ES-I3 (cell line): ENCODE data around the gene SLC25A23.
"Not testable (repeated sequence)": the region's sequence is repeated elsewhere in the genome, so short reads cannot be mapped to it uniquely, and the experiment has no call there.

Experiments used
- H3K36me3 ChIP-seq: 2 replicates; pipeline ENCODE4 v1.6.1; 2013; ENCODE audit warnings: mild to moderate bottlenecking, low read length, control low read depth, moderate library complexity; ENCODE audit not compliant: insufficient read depth
- H3K4me1 ChIP-seq: 2 replicates; pipeline ENCODE4 v1.6.1; 2013; ENCODE audit warnings: mild to moderate bottlenecking, control low read depth, low read length; ENCODE audit not compliant: insufficient read depth
- H3K9ac ChIP-seq: 2 replicates; pipeline ENCODE4 v1.6.1; 2013; ENCODE audit warnings: low read depth, mild to moderate bottlenecking, low read length, moderate library complexity
- H3K9me3 ChIP-seq: 2 replicates; pipeline ENCODE4 v1.6.1; 2013; ENCODE audit warnings: mild to moderate bottlenecking, low read length, moderate library complexity; ENCODE audit not compliant: control insufficient read depth, insufficient read depth

SLC25A23 gene

DNA sequence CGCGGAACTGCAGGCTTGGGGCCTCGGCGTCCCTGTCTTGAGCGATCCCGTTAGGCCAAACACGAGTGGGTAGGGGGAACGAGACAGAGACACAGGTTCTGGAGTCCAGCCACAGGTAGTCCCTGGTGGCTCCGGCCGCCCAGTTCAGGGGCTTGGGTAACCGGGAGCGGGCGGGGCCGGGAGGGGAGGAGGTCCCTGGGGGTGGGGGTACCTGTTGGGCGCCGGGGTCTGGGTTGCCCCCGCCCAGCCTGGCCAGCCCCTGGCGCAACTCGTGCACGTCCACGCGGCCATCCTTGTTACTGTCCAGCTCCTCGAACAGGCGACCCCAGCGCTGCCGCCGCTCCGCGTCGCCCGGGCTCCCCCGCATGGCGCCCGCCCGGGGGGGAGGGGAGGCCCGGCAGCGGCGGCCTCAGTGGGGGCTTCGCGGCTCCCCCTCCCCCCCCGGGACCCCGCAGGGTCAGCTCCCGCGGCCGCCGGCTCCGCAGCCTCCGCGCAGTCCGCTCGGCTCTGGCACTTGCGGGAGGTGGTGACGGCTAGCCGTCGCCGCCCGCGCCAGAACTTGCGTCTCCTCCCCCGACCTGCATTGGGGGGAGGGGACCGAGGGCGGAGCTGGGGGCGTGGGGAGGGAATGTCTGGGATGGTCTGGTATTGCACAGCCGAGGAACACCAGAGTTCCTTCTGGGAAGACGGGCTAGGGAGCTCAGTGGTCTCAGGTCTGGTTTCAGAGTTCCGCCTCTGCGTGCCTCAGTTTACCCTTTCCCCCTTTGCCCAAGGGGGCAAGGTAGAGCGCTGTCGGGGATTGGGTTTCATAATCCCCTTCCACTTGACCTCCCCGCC, at the start of gene SLC25A23:
Gene SLC25A23 (minus strand): TSS at position 531 of the 837 bp plus-strand sequence. CDS start 164 bp downstream, at position 367.
- Histone ChIP-seq H3K4me1 (peaks cover 9% of the 10 kb centered on the region; the same call in 1 of the 2 replicates), H3K9ac (peak within 1 kb of the TSS; percentile 79), H3K9me3 (no peaks in the 10 kb centered on the region), H3K36me3 (no peaks in the 10 kb centered on the region)

GRCh38 chr19:6508028-6508771, 48.6 kb upstream of the SLC25A23 start:
- H3K36me3 ChIP-seq, H3K9ac ChIP-seq, H3K9me3 ChIP-seq, H3K4me1 ChIP-seq: not testable (repeated sequence)

- Histone ChIP-seq H3K36me3 (no peaks in the 10 kb centered on the region), H3K4me1 (no peaks in the 10 kb centered on the region), H3K9ac (no peak overlapping the region)
These were observed 44.0 kb upstream of the SLC25A23 start for GRCh38 chr19:6503407-6504201.

DNA sequence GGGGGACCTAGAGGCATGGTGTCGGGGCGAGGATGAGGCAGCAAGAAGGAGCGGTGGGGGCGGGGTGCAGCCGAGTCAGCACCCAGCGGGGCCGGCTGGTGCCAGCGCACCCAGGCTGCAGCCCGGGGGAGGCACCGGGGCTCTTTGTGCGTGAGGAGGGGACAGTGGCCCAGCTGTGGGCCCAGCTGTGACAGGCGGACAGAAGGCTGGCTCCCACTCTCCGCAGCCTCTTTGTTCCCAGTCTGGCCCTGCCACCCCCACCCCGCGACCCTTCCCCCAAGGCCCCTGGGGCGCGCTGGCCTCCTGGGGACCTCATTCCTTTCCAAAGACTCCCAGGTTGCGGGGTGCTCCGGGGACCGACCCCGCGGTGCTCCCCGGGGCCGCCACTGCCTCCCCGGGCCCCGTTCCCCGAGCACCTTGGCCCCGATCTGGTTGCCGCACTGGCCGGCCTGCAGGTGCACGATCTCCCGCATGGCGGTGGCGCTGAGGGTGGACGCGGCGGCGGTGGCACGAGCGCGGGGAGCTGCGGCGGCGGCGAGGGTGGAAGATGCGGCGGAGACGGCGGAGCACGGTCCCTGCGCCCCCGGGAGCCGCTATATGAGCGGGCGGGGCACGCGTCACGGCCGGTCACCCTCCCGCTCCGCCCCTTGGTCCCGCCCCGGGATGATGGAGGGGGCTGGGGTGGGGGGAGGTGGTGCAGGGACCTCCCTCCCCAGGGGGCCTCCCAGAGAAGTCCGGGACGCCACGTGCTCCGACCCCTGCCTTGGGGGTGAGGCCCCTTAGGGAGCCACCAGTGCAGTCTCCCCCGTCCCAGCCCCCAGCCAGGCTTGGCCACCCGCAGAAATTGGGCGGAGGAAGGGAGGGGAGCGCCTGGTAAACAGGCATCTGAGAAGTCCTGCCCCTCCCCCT, 42.4 kb upstream of the SLC25A23 start, which contains the start of gene TUBB4A:
Gene TUBB4A (minus strand): TSS at position 570 of the 909 bp plus-strand sequence. CDS start 97 bp downstream, at position 473.
- Histone ChIP-seq H3K36me3 (no peaks in the 10 kb centered on the region), H3K9ac (peak within 1 kb of the TSS; percentile 60), H3K4me1 (no peaks in the 10 kb centered on the region), H3K9me3 (no peaks in the 10 kb centered on the region)

More at GRCh38 chr19:6503407-6504201, 44.0 kb upstream of the SLC25A23 start:
- H3K9me3 ChIP-seq = no peaks in the 10 kb centered on the region

GRCh38 chr19:6500837-6501739, 41.5 kb upstream of the SLC25A23 start:
- Histone ChIP-seq H3K36me3 (no peaks in the 10 kb centered on the region), H3K4me1 (no peaks in the 10 kb centered on the region), H3K9me3 (no peaks in the 10 kb centered on the region), H3K9ac (peak overlapping the region; percentile 60; the same call in 1 of the 2 replicates)

GRCh38 chr19:6499052-6499790, 39.6 kb upstream of the SLC25A23 start:
- H3K36me3 ChIP-seq = no peaks in the 10 kb centered on the region
- no peaks in the 10 kb centered on the region for H3K9me3 ChIP-seq
- H3K4me1 ChIP-seq = no peaks in the 10 kb centered on the region
- no peak overlapping the region for H3K9ac ChIP-seq

DNA sequence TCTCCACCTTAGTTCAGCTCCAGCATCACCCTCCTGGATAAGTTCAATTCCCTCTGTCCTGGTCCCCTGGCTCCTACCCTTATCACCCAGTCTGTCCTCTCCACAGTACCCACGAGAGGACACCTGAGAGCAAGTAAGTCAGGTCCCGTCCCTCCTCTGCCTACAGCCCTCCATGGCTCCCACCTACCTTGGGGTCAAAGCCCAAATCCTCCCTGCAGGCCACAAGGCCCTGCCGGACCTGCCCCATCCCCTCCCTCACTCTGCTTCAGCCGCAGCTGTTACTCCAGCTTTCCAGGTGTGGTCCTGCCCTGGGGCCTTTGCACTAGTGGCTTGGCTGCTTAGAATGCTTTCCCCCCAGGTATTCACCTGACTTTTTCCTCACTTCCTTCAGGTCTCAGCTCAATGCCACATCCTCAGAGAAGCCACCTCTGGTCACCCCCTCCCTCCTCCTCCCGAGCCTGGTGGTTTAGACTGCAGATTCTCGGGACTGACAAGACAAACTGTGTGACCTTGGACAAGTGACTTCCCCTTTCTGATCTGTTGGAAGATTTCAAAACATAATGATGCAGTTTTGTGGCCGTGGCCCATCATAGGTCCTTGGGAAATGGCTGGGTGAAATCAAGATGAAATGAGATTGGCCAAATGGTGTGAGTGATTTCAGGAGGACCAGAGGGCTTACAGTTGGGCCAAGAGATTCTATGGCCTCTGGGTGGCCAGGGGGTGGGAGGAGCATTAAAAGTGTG, 38.9 kb upstream of the SLC25A23 start:
- H3K9me3 ChIP-seq = no peaks in the 10 kb centered on the region
- no peaks in the 10 kb centered on the region for H3K36me3 ChIP-seq
- H3K9ac ChIP-seq = no peak overlapping the region
- H3K4me1 ChIP-seq = no peaks in the 10 kb centered on the region

DNA sequence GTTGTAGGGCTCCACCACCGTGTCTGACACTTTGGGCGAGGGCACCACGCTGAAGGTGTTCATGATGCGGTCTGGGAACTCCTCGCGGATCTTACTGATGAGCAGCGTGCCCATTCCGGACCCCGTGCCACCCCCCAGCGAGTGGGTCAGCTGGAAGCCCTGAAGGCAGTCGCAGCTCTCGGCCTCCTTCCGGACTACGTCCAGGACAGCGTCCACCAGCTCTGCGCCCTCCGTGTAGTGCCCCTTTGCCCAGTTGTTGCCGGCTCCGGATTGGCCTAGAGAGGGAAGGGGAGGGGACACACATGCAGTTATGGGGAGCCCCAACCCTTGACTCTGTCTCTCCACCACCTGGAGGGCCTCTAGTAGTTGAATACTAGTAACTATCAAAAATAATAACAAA, 36.4 kb upstream of the SLC25A23 start:
- Histone ChIP-seq H3K4me1 (no peaks in the 10 kb centered on the region), H3K9me3 (no peaks in the 10 kb centered on the region), H3K9ac (no peak overlapping the region), H3K36me3 (no peaks in the 10 kb centered on the region)

DNA sequence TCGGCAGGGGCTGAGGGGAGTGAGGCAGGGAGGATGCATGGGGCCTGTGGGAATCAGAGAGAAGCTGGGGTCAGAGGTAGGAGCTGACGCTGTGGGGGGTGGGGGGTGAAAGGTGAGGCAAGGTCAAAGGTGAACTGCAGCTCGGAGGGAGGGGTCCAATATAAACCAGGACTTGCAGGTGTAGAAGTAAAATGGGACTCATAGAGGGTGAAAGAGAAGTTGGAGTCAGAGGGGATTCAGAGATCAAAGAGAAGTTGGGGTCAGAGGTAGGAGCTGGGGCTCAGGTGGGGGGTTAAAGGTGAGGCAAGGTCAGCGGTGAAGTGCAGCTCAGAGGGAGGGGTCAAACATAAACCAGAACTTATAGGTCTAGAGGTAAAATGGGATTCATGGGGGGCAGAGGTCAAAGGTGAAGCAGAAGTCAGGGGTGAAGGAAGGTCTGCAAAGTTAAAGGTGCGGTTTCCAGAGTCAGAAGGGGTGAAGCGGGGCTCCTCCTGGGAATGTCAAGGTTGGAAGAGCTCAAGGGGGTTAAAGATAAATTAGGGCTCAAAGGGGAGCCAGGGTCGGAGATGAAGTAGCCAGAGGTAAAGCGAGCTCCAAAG, 34.9 kb upstream of the SLC25A23 start:
- H3K9me3 ChIP-seq = no peaks in the 10 kb centered on the region
- H3K4me1 ChIP-seq = 0 out of 2 replicates have a peak, but pooled peaks cover 6% of the 10 kb centered on the region
- no peak overlapping the region for H3K9ac ChIP-seq
- no peaks in the 10 kb centered on the region for H3K36me3 ChIP-seq

GRCh38 chr19:6491802-6492592, 32.4 kb upstream of the SLC25A23 start:
- H3K36me3 ChIP-seq = no peaks in the 10 kb centered on the region

DNA sequence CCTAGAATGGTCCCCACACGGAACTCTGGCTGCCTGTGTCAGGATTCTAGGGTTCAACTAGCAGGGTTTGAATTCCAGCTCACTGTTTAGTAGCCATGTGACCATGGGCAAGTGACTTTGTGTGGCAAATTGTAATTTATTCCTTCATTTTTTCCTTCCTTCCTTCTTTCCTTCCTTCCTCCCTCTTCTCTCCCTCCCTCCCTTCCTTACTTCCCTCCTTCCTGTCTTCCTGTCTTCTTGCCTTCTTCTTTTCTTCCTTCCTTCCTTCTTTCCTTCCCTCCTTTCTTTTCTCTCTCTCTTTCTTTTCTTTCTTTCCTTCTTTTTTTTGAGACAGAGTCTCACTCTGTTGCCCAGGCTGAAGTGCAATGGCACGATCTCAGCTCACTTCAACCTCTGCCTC, 30.5 kb upstream of the SLC25A23 start:
- 0 out of 2 replicates have a peak, but pooled peaks cover 9% of the 10 kb centered on the region for H3K4me1 ChIP-seq
- no peaks in the 10 kb centered on the region for H3K36me3 ChIP-seq
- no peaks in the 10 kb centered on the region for H3K9me3 ChIP-seq
- H3K9ac ChIP-seq = no peak overlapping the region

More at GRCh38 chr19:6491802-6492592, 32.4 kb upstream of the SLC25A23 start:
- 0 out of 2 replicates have a peak, but pooled peaks cover 9% of the 10 kb centered on the region for H3K4me1 ChIP-seq
- no peak overlapping the region for H3K9ac ChIP-seq
- H3K9me3 ChIP-seq = no peaks in the 10 kb centered on the region
